HG03354 (cell line): Measurements from ENCODE around the gene MEP1B.
"Not testable (repeated sequence)": the region's sequence is repeated elsewhere in the genome, so short reads cannot be mapped to it uniquely, and the experiment has no call there.

Experiments
- ATAC-seq: cut with Tn5 transposase; IDR thresholded peaks from one replicate; pipeline ENCODE4 v1.9.1; 2021; ENCODE audit warnings: mild to moderate bottlenecking; ENCODE audit not compliant: unreplicated experiment, poor library complexity, severe bottlenecking

Gene MEP1B

GRCh38 chr18:32189790-32190189, at the start of gene MEP1B:
TSS of gene MEP1B (plus strand) at chr18:32190039. CDS start at chr18:32190071, 32 bp downstream.
- ATAC-seq = no peak

GRCh38 chr18:32148185-32148870, 41.5 kb upstream of the MEP1B start:
- no peak for ATAC-seq

- peak; percentile 96 for ATAC-seq
Measured at GRCh38 chr18:32152705-32153448, 37.0 kb upstream of the MEP1B start.

- no peak for ATAC-seq
Measured at GRCh38 chr18:32156855-32157254, 33.0 kb upstream of the MEP1B start.

- ATAC-seq = no peak
Measured at GRCh38 chr18:32157580-32157979, 32.3 kb upstream of the MEP1B start.

- peak; percentile 90 for ATAC-seq
Measured at GRCh38 chr18:32158108-32158624, 31.7 kb upstream of the MEP1B start.

- not testable (repeated sequence) for ATAC-seq
Measured at GRCh38 chr18:32158631-32159030, 31.2 kb upstream of the MEP1B start.

GRCh38 chr18:32160547-32160946, 29.3 kb upstream of the MEP1B start:
- no peak for ATAC-seq

- no peak for ATAC-seq
Measured at GRCh38 chr18:32167980-32168730, 21.7 kb upstream of the MEP1B start.

GRCh38 chr18:32173654-32174053, 16.2 kb upstream of the MEP1B start:
- no peak for ATAC-seq

GRCh38 chr18:32174719-32175118, 15.1 kb upstream of the MEP1B start:
- ATAC-seq = no peak

GRCh38 chr18:32175265-32175664, 14.6 kb upstream of the MEP1B start:
- ATAC-seq = no peak

GRCh38 chr18:32176745-32177144, 13.1 kb upstream of the MEP1B start:
- ATAC-seq = not testable (repeated sequence)

GRCh38 chr18:32177530-32177929, 12.3 kb upstream of the MEP1B start:
- no peak for ATAC-seq

GRCh38 chr18:32183503-32183902, 6.3 kb upstream of the MEP1B start:
- no peak for ATAC-seq

- no peak for ATAC-seq
Measured at GRCh38 chr18:32190209-32190608, 370 bp downstream of the MEP1B start.

GRCh38 chr18:32195881-32196815, 6.3 kb downstream of the MEP1B start:
- no peak for ATAC-seq

GRCh38 chr18:32200766-32201165, 10.9 kb downstream of the MEP1B start:
- no peak for ATAC-seq

GRCh38 chr18:32201948-32202672, 12.3 kb downstream of the MEP1B start:
- no peak for ATAC-seq
